K562 (cell line): Measurements from ENCODE around the gene UHMK1. TPM values are rescaled to one million over a fixed set of nuclear protein-coding genes. Genes with fewer than 3 reads are reported as not detected.

Experiments
- ARID3B ChIP-seq: fragments of 250-450 bp; sonication (Bioruptor Pico); IDR thresholded peaks from 2 replicates; pipeline ENCODE4 v1.4.0; 2020; ENCODE audit warnings: borderline replicate concordance
- ARNT ChIP-seq, 2 experiments: fragments of 450-650 bp; IDR thresholded peaks; 2 replicates each; pipeline ENCODE4 v1.6.1; 2016; ENCODE audit warnings: mild to moderate bottlenecking in 1 of 2
- BHLHE40 ChIP-seq: IDR thresholded peaks from 2 replicates; pipeline ENCODE4 v1.6.1; 2011; ENCODE audit warnings: low read length, improper control_type of control experiment
- CBX3 ChIP-seq, 2 experiments: IDR thresholded peaks; 1 replicate in 1 of 2; 2 replicates in 1 of 2; pipeline ENCODE4 v1.6.1; 2012; ENCODE audit warnings: inconsistent platforms in 2 of 2, low read length in 2 of 2, borderline replicate concordance in 1 of 2, control low read depth in 1 of 2
- CHD1 ChIP-seq: fragments of 200-600 bp; sonication (generic); IDR thresholded peaks from one replicate; pipeline ENCODE4 v1.6.1; 2012; ENCODE audit warnings: mild to moderate bottlenecking, moderate library complexity, low read length, inconsistent platforms
- EGR1 ChIP-seq: fragments of 450-650 bp; conservative IDR thresholded peaks from 2 replicates; pipeline ENCODE4 v1.6.1; 2017; ENCODE audit warnings: mild to moderate bottlenecking
- GATA2 ChIP-seq: sonication (generic); formaldehyde crosslinking; IDR thresholded peaks from 2 replicates; pipeline ENCODE4 v1.4.0; 2020; ENCODE audit warnings: mild to moderate bottlenecking, missing genetic modification reagents
- GATAD2B ChIP-seq: fragments of 450-650 bp; IDR thresholded peaks from 2 replicates; pipeline ENCODE4 v1.6.1; 2017; ENCODE audit warnings: mild to moderate bottlenecking, borderline replicate concordance
- HDAC8 ChIP-seq: fragments of 450-650 bp; IDR thresholded peaks from 2 replicates; pipeline ENCODE4 v1.6.1; 2016; ENCODE audit warnings: mild to moderate bottlenecking, missing genetic modification characterization, moderate library complexity, missing compliant biosample characterization
- JUN ChIP-seq, 2 experiments: sonication (generic) in 1 of 2; formaldehyde crosslinking in 1 of 2; IDR thresholded peaks; 2 replicates each; pipeline versions ENCODE4 v1.6.1 to v1.8.0; 2012 to 2022; ENCODE audit warnings: borderline replicate concordance in 2 of 2, mild to moderate bottlenecking in 2 of 2, improper control_type of control experiment in 1 of 2, low read depth in 1 of 2, low read length in 1 of 2, missing genetic modification reagents in 1 of 2
- KDM2B ChIP-seq: fragments of 250-450 bp; sonication (Bioruptor Pico); IDR thresholded peaks from 2 replicates; pipeline ENCODE4 v1.8.0; 2021; ENCODE audit warnings: mild to moderate bottlenecking, moderate library complexity
- KLF13 ChIP-seq: fragments of 450-650 bp; IDR thresholded peaks from 2 replicates; pipeline ENCODE4 v1.6.1; 2016; ENCODE audit warnings: missing genetic modification characterization, low read depth, mild to moderate bottlenecking, missing compliant biosample characterization, moderate library complexity, borderline replicate concordance
- MEF2D ChIP-seq: conservative IDR thresholded peaks from 2 replicates; pipeline ENCODE4 v1.6.1; 2016; ENCODE audit warnings: low read depth, missing genetic modification characterization, missing compliant biosample characterization
- MEIS2 ChIP-seq: fragments of 450-650 bp; IDR thresholded peaks from 2 replicates; pipeline ENCODE4 v1.6.1; 2014; ENCODE audit warnings: mild to moderate bottlenecking; ENCODE audit not compliant: partially characterized antibody
- NBN ChIP-seq: fragments of 450-650 bp; IDR thresholded peaks from 2 replicates; pipeline ENCODE4 v1.6.1; 2016; ENCODE audit warnings: low read depth, mild to moderate bottlenecking
- NFIC ChIP-seq: fragments of 450-650 bp; IDR thresholded peaks from 2 replicates; pipeline ENCODE4 v1.6.1; 2017; ENCODE audit warnings: mild to moderate bottlenecking, inconsistent platforms
- PHF21A ChIP-seq: fragments of 450-650 bp; IDR thresholded peaks from 2 replicates; pipeline ENCODE4 v1.6.1; 2017; ENCODE audit warnings: low read depth, borderline replicate concordance
- PML ChIP-seq: IDR thresholded peaks from 2 replicates; pipeline ENCODE4 v1.6.1; 2012; ENCODE audit warnings: low read length, inconsistent platforms
- SRSF3 ChIP-seq: fragments of 200-400 bp; formaldehyde crosslinking; IDR thresholded peaks from 2 replicates; pipeline ENCODE4 v1.6.1; 2016; ENCODE audit warnings: mild to moderate bottlenecking, low read length, moderate library complexity; ENCODE audit not compliant: insufficient read depth
- TAF1 ChIP-seq: IDR thresholded peaks from 2 replicates; pipeline ENCODE4 v1.6.1; 2011; ENCODE audit warnings: mild to moderate bottlenecking, low read length, moderate library complexity; ENCODE audit not compliant: insufficient read depth, control insufficient read depth, severe bottlenecking; ENCODE audit errors: extremely low read depth
- THRA ChIP-seq: fragments of 450-650 bp; IDR thresholded peaks from 2 replicates; pipeline ENCODE4 v1.6.1; 2017; ENCODE audit warnings: mild to moderate bottlenecking, moderate library complexity
- ZBTB34 ChIP-seq: fragments of 250-450 bp; sonication (Bioruptor Pico); IDR thresholded peaks from 2 replicates; pipeline ENCODE4 v1.8.0; 2021; ENCODE audit warnings: mild to moderate bottlenecking, moderate library complexity
- ZFP30 ChIP-seq: fragments of 250-450 bp; sonication (Bioruptor Pico); IDR thresholded peaks from 2 replicates; pipeline ENCODE4 v1.8.0; 2022; ENCODE audit warnings: moderate library complexity, mild to moderate bottlenecking, inconsistent platforms, borderline replicate concordance
- ZKSCAN1 ChIP-seq: fragments of 150-350 bp; IDR thresholded peaks from 2 replicates; pipeline ENCODE4 v1.6.1; 2016; ENCODE audit warnings: low read depth, low read length
- ZNF280B ChIP-seq: fragments of 250-450 bp; sonication (Bioruptor Pico); IDR thresholded peaks from 2 replicates; pipeline ENCODE4 v1.5.1; 2021; ENCODE audit warnings: mild to moderate bottlenecking
- polyA plus RNA-seq, 8 experiments: library from polyadenylated mRNA; depleted of rRNA in 4 of 8; stranded (reverse) in 5 of 8; unstranded in 3 of 8; fragments of >200 nt; fragmentation: Nextera tagmentation in 2 of 8; fragmentation: Illumina TruSeq in 1 of 8; extraction: Ambion mirVana in 2 of 8; extraction: Trizol in 1 of 8; gene quantifications; 2 replicates each; pipeline versions ENCODE4 v1.2.1 to v1.2.3, GENCODE V29; 2011 to 2014; ENCODE audit warnings: inconsistent platforms in 1 of 8, missing spikeins in 1 of 8
- total RNA-seq, 7 experiments: library from RNA; depleted of rRNA in 6 of 7; stranded (reverse); fragments of >200 nt in 6 of 7; fragmentation: Illumina TruSeq in 2 of 7; extraction: Trizol in 2 of 7; gene quantifications; 2 replicates each; pipeline versions ENCODE4 v1.2.1 to v1.2.3, GENCODE V29; 2011 to 2021; ENCODE audit warnings: low replicate concordance in 1 of 7

Gene UHMK1
- total and polyA plus RNA-seq, 9 of the 15 experiments (the other 6 are each of a cell fraction or from before 2014, with no cell fraction given) = 13.1 to 72.4 (median 38.3) TPM

- no peak for TF ChIP-seq THRA
- TF ChIP-seq NBN = 0 out of 2 replicates have a peak, but pooled peaks have one; percentile 56
- TF ChIP-seq PHF21A = no peak
- TF ChIP-seq ARNT (IDR thresholded peaks at IDR 0.05) = peak in 1 of 2 experiments; percentile 56; a peak in 1 of 4 replicates
- no peak for TF ChIP-seq MEIS2
- TF ChIP-seq TAF1 = no peak
- no peak for TF ChIP-seq HDAC8 (tag)
- TF ChIP-seq ZKSCAN1 = no peak
- TF ChIP-seq KDM2B = no peak
- peak; percentile 96 for TF ChIP-seq ZNF280B (CRISPR knock-in tag)
- no peak for TF ChIP-seq ZBTB34 (CRISPR knock-in tag)
- TF ChIP-seq NFIC = no peak
- no peak for TF ChIP-seq GATA2 (CRISPR knock-in tag)
- no peak for TF ChIP-seq ARID3B (CRISPR knock-in tag)
- peak in 1 of 2 experiments; percentile 100; a peak in 2 of 3 replicates for TF ChIP-seq CBX3 (IDR thresholded peaks at IDR 0.05; ENCODE audit: borderline replicate concordance in 1 of 2, low read length in 2 of 2)
- no peak for TF ChIP-seq GATAD2B
- TF ChIP-seq JUN (IDR thresholded peaks at IDR 0.05; ENCODE audit: borderline replicate concordance, low read depth, low read length) = 0 out of 2 replicates have a peak, but pooled peaks have one; percentile 14
- no peak for TF ChIP-seq JUN (CRISPR knock-in tag; IDR thresholded peaks at IDR 0.05; ENCODE audit: borderline replicate concordance)
- no peak for TF ChIP-seq PML
- TF ChIP-seq SRSF3 = no peak
- TF ChIP-seq ZFP30 (CRISPR knock-in tag) = peak; percentile 96
- TF ChIP-seq CHD1 = no peak
- no peak for TF ChIP-seq MEF2D (tag)
- no peak for TF ChIP-seq KLF13 (tag)
- no peak for TF ChIP-seq BHLHE40
- TF ChIP-seq EGR1 = no peak
These were observed 21.0 kb upstream of the UHMK1 start (continued) for GRCh38 chr1:162476620-162477019.
